Left forelimb (tissue), 1 donor: ENCODE results near the gene LY6G6C.

Source experiments
- DNase-seq: peaks from one replicate; pipeline ENCODE4 v3.0.0-alpha.2; 2018; ENCODE audit warnings: low spot score

The LY6G6C gene, protein sequence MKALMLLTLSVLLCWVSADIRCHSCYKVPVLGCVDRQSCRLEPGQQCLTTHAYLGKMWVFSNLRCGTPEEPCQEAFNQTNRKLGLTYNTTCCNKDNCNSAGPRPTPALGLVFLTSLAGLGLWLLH

DNA sequence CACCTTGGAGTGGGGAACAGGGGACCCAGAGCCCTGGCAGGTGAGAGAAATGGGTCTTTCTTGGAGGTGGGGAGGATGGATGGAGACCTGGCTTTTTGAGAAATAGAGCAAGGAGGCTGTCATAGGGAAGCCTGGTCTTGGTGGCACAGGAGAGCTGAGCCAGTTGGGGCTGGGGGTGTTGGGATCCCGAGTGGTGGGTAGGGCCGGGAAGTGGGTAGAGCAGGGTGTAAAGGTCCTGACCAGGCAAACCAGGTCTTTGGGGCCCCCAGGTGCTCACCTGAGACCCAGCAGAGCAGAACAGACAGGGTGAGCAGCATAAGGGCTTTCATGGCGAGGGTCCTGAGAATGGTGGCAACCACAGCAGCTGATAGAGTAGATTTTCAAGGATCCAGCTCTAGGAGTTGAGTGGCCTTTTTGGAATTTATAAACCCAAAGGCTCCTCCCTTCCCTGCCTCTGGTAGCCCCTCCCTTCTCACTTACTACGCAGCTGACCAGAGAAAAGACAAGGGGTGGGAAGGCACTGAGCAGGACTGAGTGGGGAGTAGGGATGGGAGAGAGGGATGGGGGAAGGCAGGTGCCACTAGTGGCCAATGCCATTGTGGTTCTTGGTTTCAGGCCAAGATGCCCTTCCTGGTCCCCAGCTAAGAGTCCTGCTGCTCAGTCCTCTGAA, at the start of gene LY6G6C:
TSS of gene LY6G6C (minus strand) at position 396 of the 670 bp plus-strand sequence. CDS start at position 329, 67 bp downstream.
- DNase-seq = no peak

DNA sequence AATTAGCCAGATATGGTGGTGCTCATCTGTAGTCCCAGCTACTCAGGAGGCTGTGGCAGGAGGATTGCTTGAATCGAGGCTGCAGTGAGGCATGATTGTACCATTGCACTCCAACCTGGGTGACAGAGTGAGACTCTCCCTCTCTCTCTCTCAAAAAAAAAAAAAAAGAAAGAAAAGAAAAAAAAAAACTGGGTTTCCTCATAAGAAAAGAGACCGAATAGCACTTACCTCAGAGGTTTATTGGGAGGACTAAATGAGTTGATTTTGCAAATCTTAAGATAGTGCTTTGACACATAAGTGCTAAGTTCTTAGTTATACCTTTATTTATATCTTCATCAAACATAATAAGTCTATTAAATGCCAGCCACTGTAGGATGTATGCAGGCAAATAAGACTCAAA, 49.3 kb upstream of the LY6G6C start:
- DNase-seq = no peak

DNA sequence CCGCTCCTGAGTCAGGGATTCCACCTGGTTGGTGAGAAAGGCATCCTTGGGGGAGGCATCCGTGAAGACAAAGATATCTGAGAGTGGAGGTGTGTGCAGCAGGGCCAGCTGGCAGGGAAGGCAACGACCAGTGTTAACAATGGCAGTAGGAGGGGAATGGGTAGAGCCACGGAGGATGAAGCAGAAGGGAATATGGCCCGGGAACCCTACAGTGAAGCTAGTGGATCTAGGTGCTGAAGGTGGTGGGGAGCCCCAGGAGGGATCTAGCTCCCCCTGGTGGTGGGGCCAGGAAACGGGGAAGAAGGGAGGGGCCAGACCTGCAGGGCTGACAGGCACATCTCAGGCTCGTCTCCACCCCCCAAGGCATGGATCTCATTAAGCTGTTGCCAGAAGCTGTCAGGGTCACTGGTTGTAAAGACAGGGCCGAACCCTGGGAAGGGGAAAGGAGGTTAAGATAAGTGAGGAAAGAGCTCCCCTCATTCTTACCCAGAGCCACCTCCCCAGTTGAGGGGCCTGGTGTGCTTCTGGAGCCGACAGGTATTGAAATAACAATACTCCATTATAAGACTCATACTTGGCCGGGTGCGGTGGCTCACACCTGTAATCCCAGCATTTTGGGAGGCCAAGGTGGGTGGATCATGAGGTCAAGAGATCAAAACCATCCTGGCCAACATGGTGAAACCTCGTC, 48.3 kb upstream of the LY6G6C start:
- DNase-seq = no peak

DNA sequence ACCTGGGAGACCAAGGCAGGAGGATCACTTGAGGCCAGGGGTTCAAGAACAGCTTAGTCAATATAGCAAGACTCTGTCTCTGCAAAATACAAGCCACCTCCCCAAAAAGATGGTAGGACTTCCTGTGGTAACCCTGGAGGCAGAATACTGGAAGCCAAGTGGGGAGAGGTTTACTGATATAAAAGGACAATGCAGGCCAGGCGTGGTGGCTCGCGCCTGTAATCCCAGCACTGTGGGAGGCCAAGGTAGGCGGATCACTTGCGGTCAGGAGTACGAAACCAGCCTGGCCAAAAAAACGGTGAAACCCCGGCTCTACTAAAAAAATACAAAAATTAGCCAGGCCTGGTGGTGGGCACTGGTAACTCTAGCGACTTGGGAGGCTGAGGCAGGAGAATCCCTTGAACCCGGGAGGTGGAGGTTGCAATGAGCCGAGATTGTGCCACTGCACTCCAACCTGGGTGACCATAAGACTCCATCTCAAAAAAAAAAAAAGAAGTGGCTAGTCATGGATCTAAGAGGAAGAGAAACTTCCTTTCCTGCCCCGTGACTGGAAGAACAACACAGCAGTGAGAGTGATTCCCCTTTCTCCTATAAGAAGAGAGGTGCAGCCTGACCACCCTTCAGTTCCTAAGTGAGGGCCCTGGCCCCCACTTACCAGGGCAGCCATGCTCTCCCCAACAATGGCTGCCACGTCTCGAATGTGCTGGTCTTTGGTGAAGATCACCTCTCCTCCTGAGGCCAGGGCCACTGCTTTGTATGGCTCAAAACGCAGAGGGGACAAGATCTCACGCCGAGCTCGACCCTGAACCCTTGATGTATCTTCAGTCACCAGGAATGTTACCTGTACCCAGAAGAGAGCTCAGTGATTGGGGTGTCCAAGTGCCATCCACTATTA, 47.1 kb upstream of the LY6G6C start:
- DNase-seq = no peak

DNA sequence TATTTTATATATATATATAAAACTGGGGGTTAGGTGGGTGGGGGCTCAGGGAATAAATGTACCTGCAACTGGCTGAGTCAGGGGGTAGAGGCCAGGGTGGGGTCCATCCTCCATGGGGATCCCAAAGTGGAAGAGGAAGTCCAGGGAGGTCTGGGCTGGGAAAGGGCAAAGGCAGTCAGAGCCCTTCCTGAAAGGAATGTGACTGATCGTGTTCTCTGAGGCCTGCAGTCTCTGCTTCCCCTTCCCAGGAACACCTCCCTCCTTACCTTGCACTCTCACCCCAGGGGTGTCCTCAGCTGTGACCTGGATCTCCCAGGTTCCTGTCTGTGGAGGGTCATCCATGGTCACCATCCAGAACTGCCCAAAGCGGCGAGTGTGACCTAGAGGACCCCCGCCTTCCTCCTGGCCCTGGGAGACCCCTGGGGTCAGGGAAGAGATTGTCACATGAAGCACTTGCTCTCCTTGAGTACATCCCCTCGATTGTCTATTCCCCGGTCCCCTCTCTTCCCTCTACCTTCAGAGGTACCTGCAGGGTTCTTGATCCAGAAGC, 45.6 kb upstream of the LY6G6C start:
- no peak for DNase-seq

DNA sequence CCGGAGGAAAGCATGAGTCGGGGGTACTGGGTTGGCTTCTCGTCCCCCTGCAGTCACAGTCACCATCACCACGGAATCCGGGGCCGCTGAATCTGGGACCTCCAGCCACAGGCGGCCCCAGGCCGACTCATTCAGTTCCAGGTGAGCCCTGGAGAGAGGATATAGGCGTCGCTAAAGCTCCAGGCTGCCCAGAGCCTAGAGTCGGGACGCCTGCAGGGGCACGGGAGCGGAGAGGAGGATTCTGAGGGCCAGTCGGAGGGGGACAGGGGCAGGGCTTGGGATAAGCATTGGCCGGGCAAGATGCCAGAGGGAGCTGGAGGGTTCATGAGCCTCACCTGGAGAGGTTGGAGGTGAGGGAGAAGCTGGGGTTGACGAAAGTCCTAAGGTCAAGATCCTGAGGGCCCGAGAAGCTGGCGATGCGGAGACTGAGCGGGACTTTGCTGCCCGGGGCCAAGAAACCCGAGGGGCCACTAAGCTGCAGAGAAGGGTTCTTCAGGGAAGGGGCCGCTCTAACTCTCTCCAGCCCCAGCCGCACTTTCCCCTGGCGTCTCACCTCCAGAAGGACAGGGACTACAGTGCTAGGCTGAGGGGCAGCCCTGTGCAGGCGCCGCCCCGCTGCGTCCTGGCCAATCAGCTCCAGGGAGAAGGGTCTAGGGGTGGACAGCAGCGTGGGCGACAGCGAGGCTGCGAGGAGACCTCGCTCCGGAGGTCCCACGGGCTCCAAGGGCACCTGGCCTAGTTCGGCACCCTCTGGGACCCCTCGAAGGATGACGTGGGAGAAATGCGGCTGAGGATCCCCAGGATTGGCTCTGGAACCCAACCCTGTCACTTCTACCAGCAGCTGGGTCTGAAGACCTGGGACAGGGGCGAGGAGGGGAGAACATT, 44.6 kb upstream of the LY6G6C start:
- no peak for DNase-seq

DNA sequence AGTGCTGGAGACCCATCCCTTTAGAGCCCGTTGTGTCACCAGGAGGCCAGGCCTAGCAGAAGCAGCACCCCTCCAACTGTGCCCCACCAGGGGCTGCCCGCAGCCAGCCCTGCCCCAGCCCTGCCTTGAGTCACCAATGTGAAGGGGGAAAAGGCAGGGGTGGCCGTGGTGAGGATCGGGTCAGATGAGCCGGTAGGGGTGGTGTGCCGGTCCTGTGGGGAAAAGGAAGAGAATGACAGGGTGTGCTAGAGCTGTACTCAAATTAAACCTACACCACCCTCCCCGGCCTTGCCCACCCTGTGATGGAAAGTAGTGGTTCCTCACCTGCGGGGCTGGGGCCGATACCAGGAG, 44.0 kb upstream of the LY6G6C start:
- no peak for DNase-seq

DNA sequence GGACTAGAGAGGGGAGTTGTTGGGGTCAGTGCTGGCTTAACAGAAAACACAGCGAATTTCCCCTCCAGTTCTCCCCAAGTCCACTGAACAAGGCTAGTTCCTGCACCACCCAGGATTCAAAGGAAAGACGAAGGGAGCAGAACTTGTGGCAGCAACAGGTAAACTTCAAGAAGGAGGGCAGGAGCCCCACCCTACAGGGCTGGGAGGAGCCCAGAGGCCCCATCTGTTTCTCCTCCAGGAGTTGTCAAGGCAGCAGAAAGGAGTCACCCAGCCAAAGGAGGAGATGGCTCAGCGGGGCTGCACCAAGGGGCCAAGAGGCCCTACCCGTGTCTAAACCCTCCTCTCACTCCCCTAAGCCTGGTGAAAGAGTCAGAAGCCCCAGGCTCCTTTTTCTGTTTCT, 42.7 kb upstream of the LY6G6C start:
- DNase-seq = no peak

DNA sequence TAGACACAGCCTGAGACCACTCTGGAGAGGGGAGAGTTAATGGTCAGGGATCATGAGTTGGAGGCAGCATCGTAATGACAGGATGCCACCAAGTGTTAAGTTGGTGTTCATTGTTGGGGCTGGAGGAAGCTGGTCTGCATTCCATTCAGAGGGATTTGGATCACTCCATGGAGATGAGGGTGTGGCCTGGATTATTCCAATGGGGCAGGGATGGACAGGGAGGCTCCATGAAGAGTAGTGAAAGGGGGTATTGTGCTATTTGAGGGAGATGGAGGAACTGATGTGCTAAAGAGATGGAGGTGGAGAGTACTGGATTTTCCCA, 42.0 kb upstream of the LY6G6C start:
- DNase-seq = no peak

DNA sequence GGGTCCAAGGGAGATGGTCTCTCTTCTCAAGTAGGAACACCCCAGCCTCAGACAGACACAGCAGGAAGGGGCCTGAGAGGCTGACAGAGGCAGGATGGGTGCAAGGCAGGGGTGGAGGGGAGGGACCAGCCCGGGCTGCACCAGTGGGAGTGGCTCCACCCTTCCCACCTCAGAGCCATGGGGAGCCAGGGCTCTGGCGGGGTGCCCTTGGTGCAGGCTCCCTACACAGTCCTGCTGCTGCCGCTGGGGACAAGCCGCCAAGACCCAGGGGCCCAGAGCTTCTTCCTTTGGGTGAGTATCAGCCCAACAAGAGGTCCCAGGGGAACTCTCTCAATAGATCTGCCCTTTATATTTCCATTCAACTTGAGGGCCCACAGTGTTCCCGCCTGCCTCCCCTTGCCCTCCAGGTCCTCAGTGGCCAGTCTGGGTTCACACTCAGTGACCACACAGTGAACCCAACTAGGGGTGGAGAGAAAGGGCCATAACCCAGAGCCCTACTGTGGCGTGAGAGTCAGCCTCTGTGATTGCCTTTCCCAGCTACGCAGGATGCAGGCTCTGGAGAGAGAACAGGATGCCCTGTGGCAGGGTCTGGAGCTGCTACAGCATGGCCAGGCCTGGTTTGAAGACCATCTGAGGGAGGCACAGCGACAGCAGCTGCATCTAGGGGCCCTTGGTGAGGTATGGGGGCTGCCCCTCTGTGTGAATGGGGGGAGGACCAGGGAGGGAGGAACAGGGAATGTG, 41.5 kb upstream of the LY6G6C start:
- no peak for DNase-seq

DNA sequence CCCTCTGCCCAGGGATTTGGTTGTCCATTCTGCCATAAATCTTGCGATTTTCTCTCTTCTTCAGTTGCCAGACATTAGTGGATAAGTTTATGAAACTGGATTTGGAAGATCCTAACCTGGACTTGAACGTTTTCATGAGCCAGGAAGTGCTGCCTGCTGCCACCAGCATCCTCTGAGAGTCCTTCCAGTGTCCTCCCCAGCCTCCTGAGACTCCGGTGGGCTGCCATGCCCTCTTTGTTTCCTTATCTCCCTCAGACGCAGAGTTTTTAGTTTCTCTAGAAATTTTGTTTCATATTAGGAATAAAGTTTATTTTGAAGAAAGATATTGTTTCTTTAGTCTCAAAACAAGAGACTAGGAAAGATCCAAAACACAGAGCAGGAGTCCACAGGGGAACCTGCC, 40.8 kb upstream of the LY6G6C start, which contains the start of gene SAPCD1:
TSS of gene SAPCD1 (plus strand) at position 301 of the 400 bp plus-strand sequence. CDS start 399 bp downstream, outside the sequence.
- no peak for DNase-seq

DNA sequence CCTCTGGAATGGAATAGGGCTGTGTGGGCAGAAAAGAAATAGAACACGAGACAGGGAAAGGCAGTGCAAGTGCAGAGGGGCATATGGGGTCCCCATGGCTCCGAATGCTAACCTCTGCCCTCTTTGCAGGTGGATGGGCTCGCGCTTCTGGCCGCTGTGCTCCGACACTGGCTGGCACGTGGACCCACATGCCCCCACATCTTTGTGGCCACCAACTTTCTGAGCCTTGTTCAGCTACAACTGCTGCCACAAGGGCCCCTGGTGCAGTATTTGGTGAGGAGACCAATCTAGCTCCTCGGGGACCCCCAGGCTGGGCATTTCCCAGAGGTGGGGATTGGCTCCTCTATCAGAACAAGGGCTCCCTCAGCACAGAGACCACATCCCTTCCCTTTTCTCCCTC, 39.8 kb upstream of the LY6G6C start:
- DNase-seq = no peak

DNA sequence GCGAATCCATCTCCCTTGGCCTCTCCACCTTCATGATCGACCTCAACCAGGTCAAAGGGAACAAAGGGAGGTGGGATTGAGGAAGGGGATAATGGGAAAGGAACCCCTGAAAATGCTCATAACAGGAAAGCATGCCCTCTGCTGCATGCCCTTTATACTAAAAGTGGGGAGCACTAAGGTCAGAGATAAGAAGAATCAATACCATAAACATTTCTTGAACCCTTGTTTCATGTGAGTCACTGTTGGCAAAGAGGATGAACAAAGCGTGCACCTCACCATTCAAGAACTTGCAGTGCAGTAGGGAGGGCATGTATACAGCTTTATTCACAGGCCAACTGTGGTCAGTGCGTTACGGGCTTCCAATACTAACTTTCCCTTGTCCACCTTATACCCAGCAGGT, 39.2 kb upstream of the LY6G6C start:
- no peak for DNase-seq

DNA sequence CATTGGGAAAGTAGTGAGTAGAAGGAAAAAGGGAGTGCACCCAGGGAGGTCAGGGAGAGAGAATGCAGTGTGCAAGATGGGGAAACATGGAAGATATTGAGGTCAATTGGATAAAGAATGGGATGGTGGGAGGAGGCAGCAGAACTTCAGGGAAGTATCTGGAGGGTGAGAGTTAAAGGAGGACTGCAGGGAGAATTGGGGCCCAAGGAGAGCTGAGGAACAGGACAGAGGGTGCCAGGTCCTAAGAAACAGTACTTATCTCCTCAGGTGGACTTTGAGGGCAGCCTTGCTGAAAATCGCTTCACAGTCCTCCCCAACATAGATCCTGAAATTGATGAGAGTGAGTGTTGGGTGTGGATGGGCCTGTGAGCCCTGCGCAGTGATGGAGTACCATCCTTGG, 36.7 kb upstream of the LY6G6C start:
- no peak for DNase-seq

DNA sequence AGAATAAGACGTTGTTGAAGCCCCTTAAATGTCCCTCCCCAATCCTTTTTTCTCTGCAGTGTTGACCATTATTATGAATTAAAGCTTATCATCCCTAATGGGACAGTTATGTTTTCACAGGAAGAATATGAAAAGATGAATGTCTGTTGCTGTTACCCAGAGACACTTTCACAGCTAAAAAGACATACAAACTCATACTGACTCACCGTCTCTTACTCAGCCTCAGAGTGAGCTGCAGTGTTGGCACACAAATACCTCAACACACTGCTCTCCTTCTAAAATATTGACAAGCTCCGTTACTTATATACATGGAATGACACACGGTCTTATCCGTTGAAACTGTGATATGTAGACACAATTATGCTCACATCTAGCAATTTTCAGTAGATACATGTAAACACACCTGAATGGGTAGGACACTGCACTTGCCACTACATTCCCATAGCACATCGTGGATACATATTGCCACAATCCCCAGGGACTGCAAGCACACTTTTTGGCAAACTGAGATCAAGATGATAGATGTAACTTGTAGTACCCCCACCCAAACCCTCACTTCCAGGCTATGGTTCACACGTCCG, 31.3 kb upstream of the LY6G6C start:
- no peak for DNase-seq

DNA sequence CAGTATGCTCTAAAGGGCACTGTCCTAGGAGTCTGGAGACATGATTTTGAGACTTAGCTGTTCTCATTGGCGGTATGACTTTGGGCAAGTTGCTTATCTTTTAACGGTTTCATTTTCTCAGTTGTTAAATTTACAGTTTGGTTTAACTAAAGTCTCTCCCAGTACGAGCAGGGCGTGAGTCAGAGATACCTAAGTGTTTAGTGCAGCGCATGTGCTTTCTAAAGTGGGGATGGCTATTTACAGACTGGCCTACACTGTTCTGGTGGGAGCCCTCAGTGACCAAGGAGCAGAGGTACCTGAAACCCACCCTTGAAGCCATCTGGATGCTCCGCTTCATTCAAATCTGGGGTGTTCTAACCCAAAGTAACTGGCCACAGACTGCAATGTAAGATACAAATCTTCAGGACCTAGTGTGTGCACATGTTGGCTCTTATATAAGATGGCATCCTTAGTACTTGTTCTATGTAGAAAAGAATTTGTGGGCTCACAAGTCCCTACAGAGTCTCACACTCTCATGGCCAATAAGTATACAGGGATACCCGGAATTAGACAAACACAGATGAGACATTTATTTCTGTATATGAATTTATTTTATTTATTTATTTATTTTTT, 29.0 kb upstream of the LY6G6C start:
- DNase-seq = no peak

DNA sequence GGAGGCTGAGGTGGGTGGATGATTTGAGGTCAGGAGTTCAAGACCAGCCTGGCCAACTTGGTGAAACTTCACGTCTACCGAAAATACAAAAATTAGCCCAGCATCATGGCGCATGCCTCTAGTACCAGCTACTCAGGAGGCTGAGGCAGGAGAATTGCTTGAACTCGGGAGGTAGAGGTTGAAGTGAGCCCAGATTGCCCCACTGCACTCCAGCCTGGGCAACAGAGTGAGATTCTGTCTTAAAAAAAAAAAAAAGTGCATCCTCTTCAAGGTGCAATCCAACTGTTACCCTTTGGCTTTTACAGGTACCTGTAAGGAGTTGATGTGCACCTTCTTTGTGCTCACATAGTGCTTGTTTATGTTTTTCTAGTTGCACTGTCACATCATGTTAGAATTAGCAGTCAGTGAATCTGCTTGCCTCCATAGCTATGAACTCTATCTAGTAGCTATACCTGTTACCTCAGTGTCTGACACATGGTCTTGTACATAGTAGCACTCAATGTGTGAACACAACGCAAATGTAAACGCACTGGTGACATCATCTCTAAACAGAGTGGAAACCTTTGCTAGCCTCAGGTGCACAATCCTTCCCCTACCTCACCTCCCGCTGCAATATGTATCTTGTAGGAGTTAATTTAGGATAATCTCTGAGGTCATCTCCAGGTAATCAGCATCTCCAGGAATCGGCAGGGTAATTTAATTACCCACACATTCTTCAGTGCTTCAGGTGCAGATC, 27.9 kb upstream of the LY6G6C start:
- no peak for DNase-seq

DNA sequence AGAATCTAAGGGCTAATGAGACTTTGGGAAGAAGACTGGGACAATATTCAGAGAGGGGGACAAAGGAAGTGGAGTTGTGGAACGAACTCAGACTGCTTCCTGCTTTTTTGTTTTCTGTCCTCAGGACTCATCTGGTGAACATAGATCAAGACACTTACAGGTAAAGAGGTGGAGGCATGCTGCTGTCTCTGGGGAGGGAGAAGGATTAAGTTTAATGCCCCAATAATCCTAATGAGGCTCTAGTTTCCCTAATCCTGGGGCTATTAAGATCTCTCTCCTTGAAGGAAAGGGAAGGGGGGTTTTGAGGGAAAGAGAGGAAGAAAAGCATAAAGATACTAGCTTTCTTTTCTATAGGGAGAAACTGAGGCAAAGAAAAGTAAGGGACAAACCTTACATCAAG, 22.9 kb upstream of the LY6G6C start:
- no peak for DNase-seq

DNA sequence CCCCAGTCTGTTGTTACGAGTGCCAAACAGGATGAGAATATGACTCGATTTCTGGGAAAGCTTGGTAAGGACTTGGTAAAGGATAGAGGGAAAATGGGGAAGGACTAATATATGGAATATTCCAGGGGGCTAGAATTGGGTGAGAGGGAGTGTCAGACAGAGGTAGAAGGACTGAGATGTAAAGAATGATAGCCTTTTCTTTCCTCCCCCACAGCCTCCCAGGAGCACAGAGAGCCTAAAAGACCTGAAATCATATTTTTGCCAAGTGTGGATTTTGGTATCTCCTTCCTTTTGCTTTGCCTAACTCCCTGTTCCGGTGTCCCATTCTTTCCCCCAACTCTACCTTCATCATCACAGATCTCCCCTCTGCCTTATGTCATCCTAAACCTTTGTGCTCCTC, 21.3 kb upstream of the LY6G6C start:
- no peak for DNase-seq
